GM04504 (cell line): ENCODE results near the gene THAP6.
"Not testable (repeated sequence)": the region's sequence is repeated elsewhere in the genome, so short reads cannot be mapped to it uniquely, and the experiment has no call there.

ENCODE experiments used
- DNase-seq: peaks from one replicate; pipeline ENCODE4 v3.0.0-alpha.2; 2012; ENCODE audit warnings: low read depth

THAP6 gene

DNA sequence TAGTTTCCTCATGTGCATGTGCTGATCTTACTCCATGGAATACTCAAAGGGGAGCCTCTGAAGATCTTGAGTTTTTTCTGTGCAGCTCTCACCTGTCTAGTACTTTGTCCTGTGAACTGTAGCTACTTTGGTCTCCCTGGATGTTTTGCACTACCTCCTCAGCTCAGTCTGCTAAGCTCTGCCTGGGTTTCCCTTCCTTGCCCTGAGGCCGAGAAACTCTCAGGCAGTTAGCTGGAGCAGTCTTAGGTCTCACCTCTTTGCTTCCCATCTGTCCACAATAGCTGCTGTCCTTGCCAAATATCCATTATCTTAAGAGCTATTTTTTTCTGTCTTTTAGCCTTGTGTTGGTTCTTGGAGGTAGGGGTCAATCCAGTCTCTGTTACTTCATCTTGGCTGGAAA lies 11.6 kb downstream of the THAP6 start:
- DNase-seq, result no peak

DNA sequence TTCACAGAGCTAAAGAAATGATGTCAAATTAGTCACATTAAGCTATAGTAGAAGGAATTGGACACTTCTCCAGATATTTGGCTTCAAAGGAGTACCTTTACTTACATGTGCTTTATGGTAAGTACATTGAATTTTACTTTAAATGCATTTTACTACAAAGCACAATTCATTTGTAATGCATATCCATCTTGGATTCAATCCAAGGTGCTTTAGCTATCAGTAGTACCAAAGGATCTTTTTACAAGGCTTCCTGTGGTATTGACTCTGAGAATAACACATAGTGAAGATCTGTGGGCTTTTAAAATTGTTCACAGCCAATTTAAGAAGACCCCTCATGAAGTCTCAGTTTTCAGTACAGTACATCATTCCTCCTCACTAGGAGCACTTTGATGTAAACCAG lies 13.2 kb downstream of the THAP6 start:
- no peak for DNase-seq

DNA sequence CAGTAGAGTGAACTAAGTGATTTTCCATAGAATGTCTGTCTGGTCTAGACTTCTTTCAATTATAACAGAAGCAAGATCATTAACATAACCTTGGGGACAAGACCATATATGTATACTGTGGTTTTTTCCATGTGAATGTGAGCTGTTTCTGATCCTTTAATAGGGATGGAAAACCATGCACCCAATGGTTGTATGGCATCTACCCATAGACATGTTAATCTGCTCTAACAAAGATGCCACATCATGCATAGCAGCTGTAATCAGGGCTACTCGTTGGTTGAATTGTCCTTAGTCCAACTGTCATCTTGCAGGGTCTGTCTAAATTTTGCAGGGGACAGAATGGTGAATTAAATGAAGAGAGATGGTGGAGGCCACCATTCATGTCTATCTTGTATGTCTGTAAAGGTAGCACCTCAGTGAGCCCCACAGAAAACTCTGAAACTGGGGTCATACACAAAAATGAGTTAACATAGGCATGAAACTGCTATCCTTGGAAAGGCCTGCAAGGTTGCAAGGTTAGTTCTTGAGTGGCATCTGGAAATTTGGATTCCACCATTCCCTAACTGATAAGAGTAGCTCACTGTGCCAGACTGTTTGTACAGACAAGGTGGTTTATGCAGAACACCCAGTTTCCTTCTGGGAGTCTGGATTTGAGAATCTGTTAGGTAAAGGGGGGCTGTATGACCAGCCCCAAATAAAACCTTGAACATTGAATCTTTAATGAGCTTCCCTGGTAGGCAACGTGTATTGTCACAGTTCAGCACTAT lies 16.5 kb downstream of the THAP6 start:
- DNase-seq, result no peak

- DNase-seq, result not testable (repeated sequence)
Observed at GRCh38 chr4:75531536-75532143, 17.4 kb downstream of the THAP6 start.

DNA sequence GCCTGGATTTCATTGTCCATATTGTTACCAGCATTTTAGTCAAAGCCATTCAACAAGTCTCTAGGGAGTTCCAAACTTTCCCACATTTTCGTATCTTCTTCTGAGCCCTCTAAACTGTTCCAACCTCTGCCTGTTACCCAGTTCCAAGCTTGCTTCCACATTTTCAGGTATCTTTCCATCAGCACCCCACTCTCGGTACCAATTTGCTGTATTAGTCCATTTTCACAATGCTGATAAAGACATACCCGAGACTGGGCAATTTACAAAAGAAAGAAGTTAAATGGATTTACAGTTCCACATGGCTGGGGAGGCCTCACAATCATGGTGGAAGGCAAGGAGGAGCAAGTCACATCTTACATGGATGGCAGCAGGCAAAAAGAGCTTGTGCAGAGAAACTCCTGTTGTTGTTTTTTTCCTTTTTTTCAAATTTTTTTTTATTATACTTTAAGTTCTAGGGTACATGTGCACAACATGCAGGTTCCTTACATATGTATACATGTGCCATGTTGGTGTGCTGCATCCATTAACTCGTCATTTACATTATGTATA lies 19.1 kb downstream of the THAP6 start:
- DNase-seq, result not testable (repeated sequence)

GRCh38 chr4:75533926-75534325 lies 19.7 kb downstream of the THAP6 start:
- not testable (repeated sequence) for DNase-seq

DNA sequence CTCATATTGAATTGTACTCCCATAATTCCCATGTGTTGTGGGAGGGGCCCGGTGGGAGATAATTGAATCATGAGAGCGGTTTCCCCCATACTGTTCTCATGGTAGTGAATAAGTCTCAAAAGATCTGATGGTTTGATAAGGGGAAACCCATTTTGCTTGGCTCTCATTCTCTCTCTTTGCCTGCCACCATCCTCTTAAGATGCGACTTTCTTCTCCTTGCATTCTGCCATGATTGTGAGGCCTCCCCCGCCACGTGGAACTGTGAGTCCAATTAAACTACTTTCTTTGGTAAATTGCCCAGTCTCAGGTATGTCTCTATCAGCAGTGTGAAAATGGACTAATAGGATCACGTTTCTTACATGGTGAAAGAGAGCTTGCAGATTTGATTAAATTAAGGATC lies 23.0 kb downstream of the THAP6 start:
- DNase-seq, result not testable (repeated sequence)

GRCh38 chr4:75542824-75543223 lies 28.6 kb downstream of the THAP6 start:
- DNase-seq, result peak; percentile 42

DNA sequence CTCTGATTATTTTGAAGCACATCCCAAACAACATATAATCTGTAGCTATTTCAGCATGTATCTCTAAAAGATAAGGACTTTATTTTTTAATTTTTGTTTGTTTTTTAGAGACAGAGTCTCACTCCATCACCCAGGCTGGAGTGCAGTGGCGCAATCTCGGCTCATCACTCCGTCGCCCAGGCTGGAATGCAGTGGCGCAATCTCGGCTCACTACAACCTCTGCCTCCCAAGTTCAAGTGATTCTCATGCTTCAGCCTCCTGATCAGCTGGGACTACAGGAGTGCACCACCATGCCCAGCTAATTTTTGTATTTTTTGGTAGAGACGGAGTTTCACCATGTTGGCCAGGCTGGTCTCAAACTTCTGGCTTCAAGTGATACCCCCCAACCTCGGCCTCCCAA lies 29.9 kb downstream of the THAP6 start:
- not testable (repeated sequence) for DNase-seq

DNA sequence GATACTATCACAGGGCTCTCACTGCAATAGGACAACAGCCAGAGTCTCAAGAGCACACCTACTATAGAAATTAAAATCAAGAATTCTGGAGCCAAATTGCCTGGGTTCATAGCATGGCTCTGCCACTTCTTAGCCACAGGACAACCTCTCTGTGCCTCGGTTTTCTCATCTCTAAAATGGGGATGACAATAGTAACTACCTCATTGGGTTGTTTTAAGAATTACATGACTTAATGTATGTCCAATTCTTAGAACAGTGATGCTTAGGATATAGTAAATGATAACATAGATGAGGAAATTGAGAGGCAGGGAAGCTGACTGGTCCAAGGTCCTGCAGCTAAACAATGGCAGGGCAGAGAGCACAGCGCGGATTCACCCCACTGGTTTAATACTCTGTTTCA lies 30.6 kb downstream of the THAP6 start:
- DNase-seq, result no peak

DNA sequence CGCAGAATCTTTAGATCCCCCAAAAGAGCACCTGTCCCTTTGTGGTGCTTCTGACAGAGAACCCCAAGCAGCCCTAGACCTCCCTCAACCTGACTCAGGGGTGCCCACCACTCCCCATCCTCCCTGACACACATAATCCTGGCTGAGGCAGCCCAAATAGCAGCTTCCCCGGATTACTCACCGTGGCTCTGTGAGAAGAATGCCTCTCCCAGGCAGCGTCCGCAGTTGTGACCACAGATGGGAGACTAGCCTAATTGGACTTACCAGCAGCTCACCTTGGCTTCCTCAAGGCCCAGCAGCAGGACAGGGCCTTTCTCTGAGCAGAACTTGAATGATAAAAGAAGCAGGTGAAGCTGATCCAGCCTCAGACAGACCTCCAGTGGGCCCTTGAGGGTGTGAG lies 31.3 kb downstream of the THAP6 start:
- DNase-seq, result peak; percentile 22

- no peak for DNase-seq
Observed at GRCh38 chr4:75547647-75548387, 33.5 kb downstream of the THAP6 start.

DNA sequence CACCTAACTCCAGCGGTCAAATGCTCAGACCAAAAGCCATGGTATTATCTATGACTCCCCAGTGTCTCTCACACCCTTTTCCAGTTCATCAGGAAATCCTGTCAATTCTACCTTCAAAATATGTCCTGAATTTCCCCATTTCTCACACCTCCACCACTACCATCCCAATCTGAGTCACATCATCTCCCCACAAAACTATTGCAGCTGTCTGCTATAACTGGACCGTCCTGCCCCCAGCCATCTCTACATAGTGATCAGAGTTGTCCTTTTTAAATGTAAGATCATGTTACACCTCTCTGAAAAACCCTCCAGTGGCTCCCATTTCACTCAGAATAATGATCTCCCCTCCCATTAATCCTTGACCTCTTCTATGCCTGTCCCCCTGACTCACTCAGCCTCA lies 34.7 kb downstream of the THAP6 start:
- no peak for DNase-seq

GRCh38 chr4:75552452-75552851 lies 38.2 kb downstream of the THAP6 start:
- no peak for DNase-seq

DNA sequence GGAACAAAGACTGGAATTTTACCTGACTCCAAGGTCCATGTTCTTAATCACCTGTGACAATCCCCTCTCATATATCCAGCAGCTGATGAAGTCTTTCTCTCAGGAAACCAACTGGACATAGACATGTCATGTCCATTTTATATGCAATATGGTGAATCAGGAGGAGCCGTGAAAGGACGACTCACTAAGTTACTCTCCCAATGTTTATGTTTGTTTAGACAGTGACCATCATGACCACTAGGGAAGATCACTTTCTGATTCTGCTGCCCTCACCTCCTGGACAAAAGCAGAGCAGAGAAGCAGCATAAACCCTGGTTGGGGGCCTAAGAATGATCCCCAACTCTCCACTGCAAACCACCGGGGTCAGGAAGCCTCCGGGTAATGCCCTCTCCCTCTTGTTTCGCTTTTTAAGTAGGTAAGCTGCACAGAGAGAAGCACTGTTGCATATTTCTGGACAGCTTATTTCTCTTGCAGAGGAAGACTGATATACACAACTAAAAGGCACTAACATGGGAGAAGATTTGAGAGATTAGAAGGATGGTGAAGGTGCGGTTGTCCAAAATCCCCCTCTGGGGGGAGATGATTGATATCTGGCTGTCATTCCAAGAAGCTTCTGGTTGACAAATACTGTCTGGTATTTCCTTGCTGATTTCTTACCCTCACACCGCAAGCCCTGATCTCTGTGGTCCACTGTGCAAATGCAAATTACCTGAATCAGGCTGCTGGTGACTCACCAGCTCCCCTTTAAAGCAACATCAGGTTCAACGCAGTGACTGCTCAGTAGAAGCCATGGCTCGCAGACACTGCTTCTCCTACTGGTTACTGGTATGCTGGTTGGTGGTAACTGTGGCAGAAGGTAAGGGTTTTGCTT lies 41.3 kb downstream of the THAP6 start, which contains the start of gene ODAPH:
Gene ODAPH (plus strand): TSS at position 773 of the 871 bp plus-strand sequence. CDS start 17 bp downstream, at position 790.
- no peak for DNase-seq

GRCh38 chr4:75557696-75558095 lies 43.4 kb downstream of the THAP6 start:
- DNase-seq, result no peak

DNA sequence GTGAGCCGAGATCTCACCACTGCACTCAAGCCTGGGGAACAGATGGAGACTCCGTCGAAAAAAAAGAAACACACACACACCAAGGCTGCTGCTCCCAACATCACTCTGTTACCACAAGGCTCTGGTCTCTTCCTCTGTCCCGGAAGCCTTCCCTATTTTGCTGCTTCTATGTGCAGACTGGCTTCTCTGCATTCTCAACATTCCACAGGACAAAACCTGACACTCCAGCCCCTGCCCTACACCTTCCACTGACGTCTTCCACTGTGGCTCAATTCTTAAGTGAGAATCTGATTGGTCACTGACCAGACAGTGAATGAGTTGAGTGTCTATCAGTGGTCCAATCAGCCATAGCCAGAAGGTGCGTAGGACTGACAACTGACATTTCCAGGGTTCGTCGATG lies 47.5 kb downstream of the THAP6 start:
- DNase-seq, result no peak

- DNase-seq, result no peak
Observed at GRCh38 chr4:75564023-75564422, 49.8 kb downstream of the THAP6 start.

DNA sequence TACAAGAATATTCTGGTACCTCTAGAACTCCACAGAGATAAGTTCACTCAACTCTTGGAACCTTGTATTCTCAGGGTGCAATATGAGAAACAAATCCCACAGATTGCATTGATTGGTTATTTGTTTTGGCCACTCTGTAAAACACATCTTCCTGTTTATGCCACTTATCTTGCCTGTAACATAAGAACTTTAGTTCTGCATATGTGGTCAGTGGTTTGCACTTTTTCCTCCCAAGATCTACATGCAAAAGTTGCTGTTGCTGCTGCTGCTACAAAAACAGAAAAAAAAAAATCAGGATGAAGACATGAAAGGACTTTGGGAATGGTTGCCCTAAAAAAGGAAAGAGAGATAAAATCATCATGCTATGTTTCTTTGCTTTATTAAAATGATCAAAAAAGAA lies 51.2 kb downstream of the THAP6 start:
- DNase-seq, result no peak

- DNase-seq, result no peak
Observed at GRCh38 chr4:75566911-75567310, 52.6 kb downstream of the THAP6 start.

- no peak for DNase-seq
Observed at GRCh38 chr4:75567725-75568124, 53.5 kb downstream of the THAP6 start.
